GM18511 (cell line): ENCODE results near the gene ZNF595.
"Not testable (repeated sequence)": the region's sequence is repeated elsewhere in the genome, so short reads cannot be mapped to it uniquely, and the experiment has no call there.

Source experiments
- ATAC-seq: cut with Tn5 transposase; IDR thresholded peaks from one replicate; pipeline ENCODE4 v1.9.1; 2021; ENCODE audit warnings: mild to moderate bottlenecking, moderate library complexity; ENCODE audit not compliant: unreplicated experiment

Gene ZNF595

DNA sequence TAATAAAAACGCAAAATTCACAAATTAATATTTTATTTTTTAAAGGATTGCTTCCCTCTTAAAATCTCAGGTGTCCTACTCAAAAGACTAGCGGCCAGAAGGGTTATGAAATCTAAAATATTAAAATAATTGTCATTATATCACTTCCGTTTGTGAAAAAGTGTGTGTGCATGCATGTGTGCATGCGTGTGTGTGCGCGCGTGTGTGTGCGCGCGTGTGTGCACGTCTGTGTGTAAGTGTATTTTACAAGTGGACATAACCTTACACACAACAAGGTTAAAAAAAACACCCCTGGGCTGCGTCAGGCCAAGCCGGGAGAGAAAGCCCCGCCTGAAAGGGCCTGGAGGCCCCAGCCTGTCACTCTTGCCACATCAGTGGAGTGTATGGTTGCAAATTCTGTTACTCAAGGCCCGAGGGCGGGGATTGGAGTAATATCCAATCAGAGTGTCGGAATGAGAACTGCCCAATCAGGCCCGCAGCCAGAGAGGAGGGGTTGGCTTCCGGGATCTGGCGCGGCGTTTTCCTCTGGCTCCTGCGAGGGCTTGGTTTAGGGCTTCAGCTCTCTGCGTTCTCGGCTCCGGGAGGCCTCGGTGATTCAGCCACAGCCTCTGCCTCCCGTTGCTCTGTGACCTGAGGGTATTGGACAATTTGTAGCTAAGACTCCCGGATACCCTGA, at the start of gene ZNF595:
TSS of gene ZNF595 (plus strand) at position 518 of the 676 bp plus-strand sequence. CDS start 168 bp downstream, outside the sequence.
- ATAC-seq, result not testable (repeated sequence)

DNA sequence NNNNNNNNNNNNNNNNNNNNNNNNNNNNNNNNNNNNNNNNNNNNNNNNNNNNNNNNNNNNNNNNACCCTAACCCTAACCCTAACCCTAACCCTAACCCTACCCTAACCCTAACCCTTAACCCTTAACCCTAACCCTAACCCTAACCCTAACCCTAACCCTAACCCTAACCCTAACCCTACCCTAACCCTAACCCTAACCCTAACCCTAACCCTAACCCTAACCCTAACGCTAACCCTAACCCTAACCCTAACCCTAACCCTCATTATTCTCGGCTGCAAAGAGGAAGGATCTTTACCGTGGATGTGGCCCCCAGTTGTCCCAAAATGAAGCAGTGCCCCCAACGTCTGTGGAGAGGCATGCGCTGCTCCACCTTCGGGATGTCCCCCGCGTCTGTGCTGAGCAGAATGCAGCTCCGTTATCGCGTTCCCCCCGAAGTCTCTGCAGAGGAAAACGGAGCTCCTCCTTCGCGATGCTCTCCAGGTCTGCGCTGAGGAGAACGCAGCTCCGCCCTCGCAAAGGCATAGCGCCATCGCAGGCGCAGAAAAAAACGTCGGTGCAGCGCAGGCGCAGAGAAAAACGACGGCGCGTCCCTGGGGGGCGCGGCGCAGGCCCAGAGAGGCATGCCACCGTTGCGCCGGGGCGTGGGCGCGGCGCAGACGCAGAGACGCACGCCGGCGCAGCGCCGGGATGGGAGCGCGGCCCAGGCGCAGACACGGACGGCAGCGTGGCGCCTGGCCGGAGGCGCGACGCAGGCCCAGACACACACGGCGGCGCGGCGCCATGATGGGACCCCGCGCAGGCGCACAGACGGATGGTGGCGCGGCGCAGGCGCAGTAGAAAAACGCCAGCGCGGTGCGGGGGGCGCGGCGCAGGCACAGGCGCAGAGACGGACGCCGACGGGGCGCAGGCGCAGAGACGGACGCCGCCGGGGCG, 42.9 kb upstream of the ZNF595 start:
- not testable (repeated sequence) for ATAC-seq

- ATAC-seq, result not testable (repeated sequence)
Observed at GRCh38 chr4:11095-11815, 41.9 kb upstream of the ZNF595 start.

GRCh38 chr4:11816-12417, 41.2 kb upstream of the ZNF595 start:
- peak; percentile 78 for ATAC-seq

- ATAC-seq, result not testable (repeated sequence)
Observed at GRCh38 chr4:18128-18527, 35.0 kb upstream of the ZNF595 start.

GRCh38 chr4:18589-18988, 34.5 kb upstream of the ZNF595 start:
- not testable (repeated sequence) for ATAC-seq

DNA sequence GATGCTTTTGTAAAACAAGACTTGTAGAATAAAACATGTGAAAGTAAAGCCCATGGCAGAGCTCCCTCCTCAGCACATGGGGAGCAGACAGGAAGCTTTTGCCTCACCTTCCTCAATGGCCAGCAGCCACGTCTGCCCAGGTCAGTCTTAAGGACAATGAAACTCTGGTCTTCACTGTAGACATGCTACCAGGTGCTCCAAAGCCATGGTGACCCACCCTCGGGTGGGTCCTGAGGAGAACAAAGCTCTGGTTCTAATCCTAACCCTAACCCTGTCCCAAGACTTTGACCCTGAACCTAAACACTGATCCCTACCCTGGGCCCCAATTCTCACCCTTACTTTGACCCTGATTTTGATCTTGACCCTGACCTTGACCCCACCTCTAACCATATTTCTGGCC, 30.2 kb upstream of the ZNF595 start:
- ATAC-seq, result not testable (repeated sequence)

DNA sequence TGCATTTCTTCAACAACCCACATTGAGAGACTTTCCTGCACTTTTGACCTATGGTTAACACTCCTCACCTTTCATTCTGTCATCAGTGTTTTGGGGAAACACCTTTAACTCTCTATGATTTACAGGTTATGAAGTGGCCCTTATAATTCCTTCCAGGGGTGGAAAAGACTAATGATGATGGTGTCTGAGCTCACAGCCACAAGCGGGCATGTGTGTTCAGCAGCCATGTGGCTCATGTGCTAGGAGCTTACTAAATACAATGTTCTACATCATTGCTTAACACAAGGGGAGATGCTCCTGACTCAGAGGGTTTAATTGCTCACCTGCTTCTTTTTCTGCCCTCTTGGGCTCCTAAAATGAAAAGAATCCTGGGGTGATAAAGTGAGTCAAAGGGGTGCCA, 28.8 kb upstream of the ZNF595 start:
- ATAC-seq, result not testable (repeated sequence)

GRCh38 chr4:27501-27900, 25.6 kb upstream of the ZNF595 start:
- not testable (repeated sequence) for ATAC-seq

GRCh38 chr4:28767-29542, 24.2 kb upstream of the ZNF595 start:
- ATAC-seq, result not testable (repeated sequence)

DNA sequence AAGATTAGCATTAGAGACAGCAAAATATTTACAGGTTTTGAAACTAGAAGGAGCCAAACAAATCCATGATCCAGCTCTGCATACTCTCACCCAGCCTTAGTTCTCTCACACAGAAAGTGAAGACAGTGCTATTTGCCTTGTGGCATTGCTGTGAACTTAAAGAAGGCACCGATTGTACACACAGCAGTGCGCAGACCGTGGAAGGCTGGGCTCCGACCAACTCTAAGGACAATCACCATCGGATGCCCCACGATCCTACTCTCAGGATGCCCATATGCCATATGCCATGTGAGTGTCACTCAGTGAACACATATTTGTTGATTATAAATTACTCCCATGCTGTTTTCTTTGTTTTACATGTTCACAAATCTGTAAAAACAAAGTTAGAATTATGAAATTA, 19.8 kb upstream of the ZNF595 start:
- ATAC-seq, result not testable (repeated sequence)

DNA sequence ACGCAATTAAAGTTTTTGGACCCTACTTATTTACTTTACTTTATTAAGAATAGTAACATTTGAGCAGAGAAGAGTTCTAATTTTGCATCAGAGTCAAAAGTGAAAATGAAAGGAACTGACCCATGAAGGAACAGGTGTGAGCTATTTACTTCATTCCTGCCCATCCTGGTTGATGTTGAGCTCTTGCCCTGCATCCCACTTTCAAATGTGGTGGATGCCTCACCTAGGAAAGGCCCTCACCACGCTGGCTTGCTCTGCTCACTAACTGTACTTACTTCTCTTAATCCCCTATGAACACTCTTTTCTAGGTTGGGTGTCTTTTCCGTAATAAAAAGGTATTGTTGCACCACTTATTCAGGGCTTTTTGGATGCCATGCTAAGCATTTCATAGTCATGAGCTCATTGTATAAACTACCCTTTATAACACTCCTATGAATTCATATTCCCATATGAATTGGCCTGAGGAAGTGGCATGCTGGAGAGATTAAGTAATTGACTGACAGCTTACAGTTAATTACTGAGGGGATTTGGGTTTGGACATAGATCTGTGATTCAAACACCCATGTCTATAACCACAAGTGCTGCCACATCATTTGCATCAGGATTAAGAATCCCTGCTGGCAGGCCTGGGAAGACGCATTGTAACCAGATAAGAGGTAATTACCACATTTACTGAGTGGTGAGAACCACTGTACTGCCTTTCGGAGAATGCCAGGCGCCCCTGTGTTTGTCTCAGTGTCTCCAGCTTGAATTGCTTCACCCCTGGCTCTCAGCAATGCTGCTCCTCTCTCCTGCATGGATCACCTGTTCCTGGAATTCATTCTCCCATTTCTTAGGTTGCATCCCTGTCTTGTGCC, 16.3 kb upstream of the ZNF595 start:
- not testable (repeated sequence) for ATAC-seq

- ATAC-seq, result not testable (repeated sequence)
Observed at GRCh38 chr4:38202-38601, 14.9 kb upstream of the ZNF595 start.

- ATAC-seq, result not testable (repeated sequence)
Observed at GRCh38 chr4:43375-43774, 9.7 kb upstream of the ZNF595 start.

DNA sequence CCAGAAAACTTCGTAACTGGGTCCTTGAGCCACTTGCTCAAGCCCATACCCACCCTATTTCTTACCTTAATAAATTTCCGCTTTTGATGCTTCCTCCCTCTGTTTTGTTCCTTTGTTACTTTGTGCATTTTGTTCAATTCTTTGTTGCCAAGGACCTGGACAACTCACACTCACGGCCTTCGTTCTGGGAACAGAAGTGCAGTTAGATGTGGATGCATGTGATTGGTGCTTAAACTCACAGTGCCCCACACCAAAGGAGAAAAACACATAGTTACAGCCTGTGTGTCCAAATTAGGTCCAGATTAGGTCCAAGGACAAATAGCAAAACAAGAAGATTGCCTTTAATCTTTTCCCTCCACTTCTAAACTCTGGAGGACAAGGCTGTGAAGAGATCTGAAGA, 1.9 kb upstream of the ZNF595 start:
- not testable (repeated sequence) for ATAC-seq

DNA sequence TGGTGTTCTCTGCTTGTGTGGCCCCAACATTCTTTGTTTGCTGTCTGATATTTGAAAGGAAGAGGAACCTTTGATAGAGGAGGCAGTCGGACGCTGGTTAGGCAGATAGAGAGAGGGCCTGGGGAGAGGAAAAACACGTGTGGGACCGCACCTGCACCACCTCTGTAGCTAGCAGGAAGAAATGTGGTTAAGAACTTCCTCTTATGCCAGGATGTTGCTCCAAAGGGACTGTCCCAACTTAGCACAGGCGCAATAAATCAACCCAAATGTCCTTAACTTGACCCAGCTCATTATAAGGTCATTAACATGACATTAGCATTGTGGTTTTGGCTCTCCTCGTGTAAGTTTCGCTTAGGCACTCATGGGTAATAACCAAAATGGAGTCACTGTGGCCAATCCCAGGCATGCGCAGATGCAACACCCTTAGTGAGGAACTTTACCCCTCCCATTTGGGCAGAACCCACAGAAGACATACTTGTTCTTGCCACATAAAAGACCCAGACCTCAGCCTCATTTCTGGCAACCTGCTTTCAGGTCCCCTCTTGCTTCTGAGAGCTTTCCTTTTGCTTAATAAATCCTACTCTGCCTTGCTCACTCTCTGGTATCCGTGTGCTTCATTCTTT, 1.4 kb upstream of the ZNF595 start:
- peak; percentile 75 for ATAC-seq

DNA sequence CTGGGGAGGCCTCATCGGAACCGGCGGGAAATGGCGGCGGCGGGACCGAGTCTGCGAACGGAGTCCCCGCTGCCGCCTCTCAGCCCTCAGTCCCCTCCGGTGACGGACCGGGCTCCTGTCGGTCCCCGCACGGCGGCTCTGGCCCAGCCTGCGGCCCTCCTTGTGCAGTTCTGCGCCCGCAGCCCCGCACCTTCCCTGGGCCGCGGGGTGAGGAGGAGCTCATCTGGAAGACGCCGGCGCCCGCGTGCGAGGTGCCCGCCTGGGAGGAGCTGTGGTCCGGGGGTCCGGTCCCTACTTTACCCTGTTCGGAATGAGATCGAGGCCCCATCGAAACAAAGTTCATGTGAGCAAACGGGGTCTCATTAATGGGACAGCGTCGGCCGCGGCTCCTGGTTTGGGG, 400 bp downstream of the ZNF595 start:
- not testable (repeated sequence) for ATAC-seq

DNA sequence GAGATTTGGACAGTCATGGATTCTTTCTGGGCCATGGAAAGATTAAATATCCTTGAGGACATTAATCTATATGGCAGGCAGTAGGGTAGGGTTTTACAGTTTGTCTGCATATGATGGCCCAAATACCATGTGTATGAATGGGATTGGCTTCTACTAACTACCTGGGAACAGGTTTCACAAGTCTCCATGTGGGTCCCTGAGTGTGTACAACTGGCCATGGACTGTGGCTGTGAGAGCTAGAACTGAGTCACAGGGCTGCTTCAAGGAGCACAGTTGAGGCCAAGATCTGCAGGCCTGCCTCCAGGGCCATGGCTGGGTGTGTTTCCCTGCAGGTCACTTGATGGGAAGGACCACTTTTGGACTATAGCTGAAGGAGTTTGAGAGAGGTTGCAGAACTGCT, 11.6 kb downstream of the ZNF595 start:
- ATAC-seq, result not testable (repeated sequence)

- no peak for ATAC-seq
Observed at GRCh38 chr4:71830-72229, 18.7 kb downstream of the ZNF595 start.
